Sigmoid colon (tissue), 4 donors: ENCODE measurements around the gene CDC25A.

Source experiments
- CTCF ChIP-seq, 4 experiments: fragments of 450-650 bp in 3 of 4; fragments of 200-600 bp in 1 of 4; IDR thresholded peaks; one replicate each; pipeline ENCODE4 v1.5.1; 2016 to 2019; ENCODE audit warnings: antibody characterized with exemption in 4 of 4, mild to moderate bottlenecking in 3 of 4, moderate library complexity in 2 of 4
- EP300 ChIP-seq, 4 donors: sonication (generic); formaldehyde crosslinking; IDR thresholded peaks; one replicate each; pipeline ENCODE4 v1.6.1; 2017; ENCODE audit warnings: antibody characterized with exemption in 4 of 4
- POLR2A ChIP-seq, 2 donors: fragments of 450-650 bp; IDR thresholded peaks; one replicate each; pipeline ENCODE4 v1.6.1; 2016; ENCODE audit warnings: antibody characterized with exemption in 2 of 2, mild to moderate bottlenecking in 2 of 2, moderate library complexity in 2 of 2
- POLR2AphosphoS5 ChIP-seq, 4 donors: sonication (generic); formaldehyde crosslinking; IDR thresholded peaks; one replicate each; pipeline ENCODE4 v1.6.1; 2017; ENCODE audit warnings: antibody characterized with exemption in 4 of 4

GRCh38 chr3:48187301-48187578, 977 bp downstream of the CDC25A start:
- TF ChIP-seq EP300 (IDR thresholded peaks at IDR 0.05) (no peak), CTCF (IDR thresholded peaks at IDR 0.05) (no peak), POLR2A (IDR thresholded peaks at IDR 0.05) (no peak), POLR2AphosphoS5 (IDR thresholded peaks at IDR 0.05) (no peak)
